Large intestine (tissue), 3 donors: ENCODE results near the gene PDE4D. TPM values are rescaled to one million over a fixed set of nuclear protein-coding genes. Genes with fewer than 3 reads are reported as not detected.

ENCODE experiments used
- DNase-seq, 2 donors: peaks; one replicate each; pipeline versions ENCODE4 v3.0.0 to v3.0.0-alpha.2; 2013
- H3K27ac ChIP-seq: one replicate; pipeline ENCODE4 v1.5.1; 2013; ENCODE audit warnings: low read length
- H3K27me3 ChIP-seq: 2 replicates; pipeline ENCODE4 v1.6.1; 2013; ENCODE audit warnings: low read length; ENCODE audit not compliant: control insufficient read depth, insufficient read depth
- H3K36me3 ChIP-seq: 2 replicates; pipeline ENCODE4 v1.6.1; 2013; ENCODE audit warnings: low read length; ENCODE audit not compliant: control insufficient read depth, insufficient read depth
- H3K4me1 ChIP-seq: one replicate; pipeline ENCODE4 v1.6.1; 2013; ENCODE audit warnings: low read length; ENCODE audit not compliant: control insufficient read depth, insufficient read depth
- H3K4me3 ChIP-seq: one replicate; pipeline ENCODE4 v1.5.1; 2013; ENCODE audit warnings: low read length
- H3K9me3 ChIP-seq: one replicate; pipeline ENCODE4 v1.6.1; 2013; ENCODE audit warnings: mild to moderate bottlenecking, low read depth, low read length, moderate library complexity; ENCODE audit not compliant: control insufficient read depth
- WGBS: methylation state at CpG from one replicate; pipeline ENCODE4 v1.1.5; 2013; ENCODE audit warnings: low lambda C conversion rate; ENCODE audit not compliant: insufficient coverage; 5-methylcytosine and 5-hydroxymethylcytosine counted together
- polyA plus RNA-seq: library from polyadenylated mRNA; unstranded; fragments of 120-200 nt; gene quantifications from one replicate; pipeline ENCODE4 v1.2.1, GENCODE V29; 2013

PDE4D gene
- polyA plus RNA-seq, 1 donor = 13.5 TPM

DNA sequence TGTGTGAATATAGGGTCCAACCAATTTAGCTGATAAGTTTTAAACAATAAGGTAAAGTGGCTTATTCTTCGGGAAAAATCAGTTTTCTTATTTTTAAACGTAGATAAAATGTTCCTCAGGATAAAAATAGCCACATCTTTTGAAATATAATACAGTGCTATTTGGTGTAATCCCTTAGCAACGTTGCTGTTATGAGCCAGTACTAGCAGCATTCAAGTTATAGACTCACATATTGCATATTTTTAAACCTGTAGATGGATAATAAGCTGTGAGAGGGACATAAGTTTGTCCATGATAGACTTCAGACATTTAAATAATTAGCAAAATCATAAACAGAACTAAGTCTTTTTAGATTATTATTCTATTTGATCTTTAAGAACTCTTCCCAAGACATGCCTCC is 6.3 kb downstream of the PDE4D start:
- no peaks in the 10 kb centered on the region for H3K9me3 ChIP-seq
- H3K27ac ChIP-seq = no peak overlapping the region
- no peak for DNase-seq
- H3K36me3 ChIP-seq = no peaks in the 10 kb centered on the region
- H3K27me3 ChIP-seq = peaks cover 11% of the 10 kb centered on the region
- WGBS = 90% methylated on average over 3 of the region's 3 CpGs
- H3K4me1 ChIP-seq = no peaks in the 10 kb centered on the region
- no peak overlapping the region for H3K4me3 ChIP-seq

- 100% methylated on average over 1 of the region's 1 CpG for WGBS
- no peaks in the 10 kb centered on the region for H3K9me3 ChIP-seq
These were observed 18.9 kb downstream of the PDE4D start for GRCh38 chr5:59874675-59875074.

DNA sequence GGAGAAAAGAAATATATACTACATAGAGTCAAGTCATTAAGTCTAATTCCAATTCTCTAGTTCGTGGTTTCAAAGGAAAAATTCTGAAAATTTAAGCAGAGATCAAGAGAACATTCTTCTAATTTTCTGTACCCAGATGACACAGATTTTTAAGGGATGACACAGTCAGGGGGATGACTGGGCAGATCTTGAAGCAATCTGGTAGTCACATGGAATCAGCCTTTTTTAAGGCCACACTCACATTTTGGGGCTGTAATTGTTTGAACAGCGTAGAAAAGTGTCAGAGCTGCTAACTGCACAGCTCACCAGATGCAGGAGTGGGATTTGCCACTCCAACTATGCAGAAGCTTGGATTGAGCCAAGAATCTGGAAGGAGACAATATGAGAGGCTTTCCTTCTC is 20.4 kb downstream of the PDE4D start:
- H3K4me1 ChIP-seq = no peaks in the 10 kb centered on the region
- H3K4me3 ChIP-seq = no peak overlapping the region
- no peaks in the 10 kb centered on the region for H3K9me3 ChIP-seq
- H3K27me3 ChIP-seq = peaks cover 3% of the 10 kb centered on the region
- no peaks in the 10 kb centered on the region for H3K36me3 ChIP-seq
- 80% methylated on average over 1 of the region's 2 CpGs for WGBS
- H3K27ac ChIP-seq = no peak overlapping the region
- no peak for DNase-seq

More at GRCh38 chr5:59874675-59875074, 18.9 kb downstream of the PDE4D start:
- H3K4me3 ChIP-seq = no peak overlapping the region
- no peaks in the 10 kb centered on the region for H3K36me3 ChIP-seq
- no peak for DNase-seq
- no peak overlapping the region for H3K27ac ChIP-seq
- H3K4me1 ChIP-seq = no peaks in the 10 kb centered on the region
- peaks cover 3% of the 10 kb centered on the region for H3K27me3 ChIP-seq

DNA sequence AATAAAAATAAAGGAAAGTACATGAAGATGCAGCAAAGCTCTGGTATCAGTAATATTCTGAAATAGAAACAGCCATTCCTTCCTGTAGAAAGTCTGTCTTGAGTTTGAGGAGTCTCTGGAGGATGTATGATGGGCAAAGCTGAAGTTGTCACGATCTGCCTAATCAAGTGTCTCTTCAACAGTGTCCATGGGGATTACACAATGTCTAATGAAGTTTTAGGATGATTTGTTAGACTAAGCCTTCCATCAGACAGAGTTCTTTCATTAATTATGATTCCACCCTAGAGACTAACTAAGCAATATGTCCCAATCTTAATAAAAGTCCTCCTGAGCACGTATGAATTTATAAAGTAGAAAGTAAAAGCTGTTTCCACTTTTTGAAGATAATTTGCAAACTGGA is 26.9 kb downstream of the PDE4D start:
- Histone ChIP-seq H3K27ac (no peak overlapping the region), H3K36me3 (no peaks in the 10 kb centered on the region), H3K4me1 (no peaks in the 10 kb centered on the region), H3K27me3 (no peaks in the 10 kb centered on the region), H3K9me3 (no peaks in the 10 kb centered on the region), H3K4me3 (no peak overlapping the region)
- DNase-seq = no peak
- 92% methylated on average over 1 of the region's 2 CpGs for WGBS

DNA sequence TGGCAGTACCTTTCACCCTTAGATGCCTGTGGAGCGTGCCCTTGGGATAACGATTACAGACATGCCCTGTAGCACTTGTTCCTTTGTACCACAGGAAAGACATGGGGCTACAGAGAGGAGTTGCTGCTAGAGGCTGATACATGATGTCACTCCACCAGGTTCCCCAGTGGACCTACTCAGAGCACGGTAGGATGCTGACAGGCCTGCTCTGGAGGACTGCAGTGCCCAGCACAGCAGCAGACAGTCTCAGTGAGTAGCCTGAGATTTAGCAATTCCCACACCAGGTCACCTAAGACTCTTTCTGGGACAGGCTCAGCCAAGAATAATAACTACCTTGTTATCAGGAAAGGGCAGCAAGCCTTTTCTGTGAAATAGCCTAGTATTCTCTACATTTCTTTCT is 28.8 kb downstream of the PDE4D start:
- H3K4me3 ChIP-seq = no peak overlapping the region
- H3K27ac ChIP-seq = no peak overlapping the region
- DNase-seq = no peak
- WGBS = no CpG with 5 or more reads among the region's 3 CpGs
- H3K9me3 ChIP-seq = no peaks in the 10 kb centered on the region
- H3K4me1 ChIP-seq = no peaks in the 10 kb centered on the region
- no peaks in the 10 kb centered on the region for H3K27me3 ChIP-seq
- no peaks in the 10 kb centered on the region for H3K36me3 ChIP-seq

DNA sequence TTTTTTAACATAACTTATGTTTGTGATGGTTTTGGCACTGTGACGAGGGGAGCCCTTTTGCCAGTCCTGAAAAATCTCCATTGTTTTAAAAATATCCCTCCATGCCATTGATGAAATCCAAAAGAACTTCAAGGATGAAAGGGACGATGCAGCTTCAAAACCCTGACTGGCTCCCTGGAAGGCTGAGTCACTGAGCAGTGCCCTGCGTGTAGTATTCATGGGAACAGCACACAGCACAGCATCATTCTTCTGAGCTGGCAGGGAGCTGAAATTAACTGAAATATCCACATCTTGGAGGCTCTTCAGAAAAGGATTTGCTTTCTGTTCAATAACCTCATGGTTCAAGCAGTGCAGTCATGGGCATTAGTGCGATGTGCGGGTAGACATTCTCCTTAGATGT is 29.7 kb downstream of the PDE4D start:
- DNase-seq = no peak
- WGBS = 100% methylated on average over 1 of the region's 5 CpGs

GRCh38 chr5:59856358-59856757 is 37.2 kb downstream of the PDE4D start:
- no peak overlapping the region for H3K27ac ChIP-seq
- WGBS = 96% methylated on average over 5 of the region's 5 CpGs
- no peaks in the 10 kb centered on the region for H3K36me3 ChIP-seq
- no peaks in the 10 kb centered on the region for H3K4me1 ChIP-seq
- no peaks in the 10 kb centered on the region for H3K27me3 ChIP-seq
- DNase-seq = no peak
- peaks cover 4% of the 10 kb centered on the region for H3K9me3 ChIP-seq
- H3K4me3 ChIP-seq = no peak overlapping the region

More for the DNA sequence above, 29.7 kb downstream of the PDE4D start:
- no peaks in the 10 kb centered on the region for H3K9me3 ChIP-seq
- no peaks in the 10 kb centered on the region for H3K4me1 ChIP-seq
- no peaks in the 10 kb centered on the region for H3K27me3 ChIP-seq
- H3K4me3 ChIP-seq = no peak overlapping the region
- H3K36me3 ChIP-seq = no peaks in the 10 kb centered on the region
- H3K27ac ChIP-seq = no peak overlapping the region

DNA sequence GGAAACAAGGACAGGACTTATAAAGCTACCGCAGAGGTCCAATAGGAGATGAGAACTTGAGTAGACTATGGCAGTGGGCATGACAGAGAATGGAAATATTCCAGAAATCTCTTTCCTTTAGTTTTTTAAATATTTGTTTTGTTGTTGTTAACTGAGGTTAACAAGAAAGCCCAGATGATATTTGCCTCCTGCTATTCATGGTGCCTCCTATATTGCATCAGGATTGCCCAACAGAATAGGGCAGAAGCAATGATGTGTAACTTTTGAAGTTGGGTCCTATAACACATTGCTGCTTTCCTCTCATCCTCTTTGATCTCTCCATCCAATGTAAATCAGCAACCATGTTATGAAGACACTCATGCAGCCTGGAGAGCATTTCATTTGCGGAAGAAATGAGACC is 42.8 kb downstream of the PDE4D start:
- no peaks in the 10 kb centered on the region for H3K36me3 ChIP-seq
- H3K4me3 ChIP-seq = no peak overlapping the region
- no peaks in the 10 kb centered on the region for H3K27me3 ChIP-seq
- DNase-seq = no peak
- H3K4me1 ChIP-seq = no peaks in the 10 kb centered on the region
- H3K27ac ChIP-seq = no peak overlapping the region
- no CpG with 5 or more reads among the region's 2 CpGs for WGBS
- no peaks in the 10 kb centered on the region for H3K9me3 ChIP-seq

DNA sequence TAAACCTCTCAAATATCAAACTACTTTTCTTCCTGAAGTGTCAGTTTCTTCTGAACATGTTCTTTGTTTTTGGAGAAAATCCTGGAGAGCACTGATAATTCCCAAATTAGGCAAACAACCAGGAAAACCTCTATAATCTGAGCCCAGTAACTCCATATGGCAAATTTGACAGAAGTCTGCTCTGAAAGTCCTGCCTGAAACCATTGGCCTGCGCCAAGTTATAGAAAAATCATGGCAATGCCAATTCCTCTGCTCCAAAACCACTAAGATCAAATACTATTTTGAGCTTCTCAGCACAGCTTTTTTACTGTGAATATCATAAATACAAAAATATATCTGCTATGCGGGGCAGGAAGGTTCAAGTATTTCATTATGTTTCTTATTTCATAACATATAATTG is 45.9 kb downstream of the PDE4D start:
- WGBS = 100% methylated on average over 2 of the region's 2 CpGs
- H3K9me3 ChIP-seq = no peaks in the 10 kb centered on the region
- no peak overlapping the region for H3K4me3 ChIP-seq
- no peaks in the 10 kb centered on the region for H3K4me1 ChIP-seq
- H3K36me3 ChIP-seq = no peaks in the 10 kb centered on the region
- no peak overlapping the region for H3K27ac ChIP-seq
- no peak for DNase-seq
- H3K27me3 ChIP-seq = peaks cover 2% of the 10 kb centered on the region

GRCh38 chr5:59845730-59846129 is 47.8 kb downstream of the PDE4D start:
- Histone ChIP-seq H3K27ac (no peak overlapping the region), H3K4me3 (no peak overlapping the region), H3K27me3 (peaks cover 2% of the 10 kb centered on the region), H3K9me3 (no peaks in the 10 kb centered on the region), H3K4me1 (no peaks in the 10 kb centered on the region), H3K36me3 (no peaks in the 10 kb centered on the region)
- no peak for DNase-seq
- no CpG with 5 or more reads among the region's 2 CpGs for WGBS

DNA sequence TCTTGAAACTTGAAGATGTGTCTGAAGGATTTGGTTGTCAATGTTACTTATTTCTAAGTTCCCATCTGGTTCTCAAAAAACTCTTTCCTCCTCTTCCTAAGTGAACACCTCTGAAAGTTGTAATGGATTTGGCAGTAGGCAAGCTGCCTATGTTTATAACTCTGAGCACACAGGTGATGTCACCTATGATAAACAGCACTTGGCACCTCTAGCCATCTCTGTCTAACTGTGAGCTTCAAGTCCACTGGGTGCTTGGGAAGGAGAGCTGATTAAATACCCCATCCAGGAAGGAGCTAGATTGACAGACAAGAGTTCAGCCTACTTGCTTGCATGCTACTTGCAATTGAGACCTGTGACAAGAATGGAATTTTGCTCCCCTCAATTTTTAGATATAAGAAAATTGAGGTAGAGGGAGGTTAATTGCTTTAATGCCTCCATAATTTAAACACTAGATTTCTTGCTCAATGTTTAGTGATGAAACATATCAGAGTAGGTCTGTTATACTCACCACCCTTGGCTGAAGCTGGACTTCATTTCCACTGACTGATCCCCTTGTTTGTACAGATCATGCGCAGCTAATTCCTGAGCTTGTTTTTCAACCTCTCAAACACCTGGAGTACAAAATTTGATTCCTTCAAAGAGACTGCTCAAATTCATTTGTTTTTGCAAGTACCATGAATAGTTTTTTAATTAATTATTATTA is 49.9 kb downstream of the PDE4D start:
- no peak overlapping the region for H3K4me3 ChIP-seq
- H3K27ac ChIP-seq = no peak overlapping the region
- no CpG with 5 or more reads among the region's 1 CpG for WGBS
- H3K36me3 ChIP-seq = no peaks in the 10 kb centered on the region
- no peak for DNase-seq
- no peaks in the 10 kb centered on the region for H3K9me3 ChIP-seq
- H3K4me1 ChIP-seq = no peaks in the 10 kb centered on the region
- H3K27me3 ChIP-seq = peaks cover 2% of the 10 kb centered on the region
